HG02970 (cell line): Measurements from ENCODE around the gene TNN.

Source experiments
- ATAC-seq: cut with Tn5 transposase; IDR thresholded peaks from one replicate; pipeline ENCODE4 v1.9.1; 2021; ENCODE audit warnings: mild to moderate bottlenecking, moderate library complexity, moderate number of reproducible peaks; ENCODE audit not compliant: unreplicated experiment, low FRiP score

The TNN gene

DNA sequence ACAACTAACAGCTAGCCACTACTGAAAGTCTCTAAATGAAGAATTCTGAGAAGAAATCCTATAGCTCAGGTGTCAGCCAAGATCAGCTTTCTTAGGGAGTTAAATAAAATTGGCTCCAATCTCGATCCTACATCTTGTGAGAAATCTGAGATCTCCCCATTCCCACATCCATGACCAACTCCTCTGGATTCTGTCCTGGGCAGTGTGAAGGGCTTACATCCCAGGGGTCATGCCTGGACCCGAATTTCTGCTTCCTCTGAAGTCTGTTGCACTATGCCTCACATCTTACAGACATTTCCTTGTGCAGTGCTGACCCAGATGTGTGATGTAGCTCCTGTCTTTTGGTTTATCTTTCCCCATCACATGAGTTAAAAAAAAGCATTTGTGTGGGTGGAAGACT lies 4.8 kb upstream of the TNN start:
- no peak for ATAC-seq

DNA sequence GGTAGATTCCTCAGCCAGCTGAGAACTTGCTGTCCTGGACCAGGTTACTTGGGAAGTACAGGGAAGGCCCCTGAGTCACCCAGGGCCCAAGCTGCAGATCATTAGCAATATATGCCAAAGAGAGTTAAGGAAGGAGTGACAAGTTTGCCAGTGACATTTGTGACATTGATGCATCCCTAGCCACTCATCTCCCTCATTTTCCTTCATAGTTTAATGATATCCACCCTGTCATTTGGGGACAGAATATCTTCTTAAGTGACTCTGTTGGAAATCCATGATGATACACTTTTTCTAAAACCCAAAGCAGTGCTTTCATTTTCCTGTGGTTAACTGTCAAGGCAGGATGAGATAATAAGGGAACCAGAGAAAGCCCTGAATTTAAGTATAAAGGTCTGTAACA lies 3.2 kb downstream of the TNN start:
- no peak for ATAC-seq

DNA sequence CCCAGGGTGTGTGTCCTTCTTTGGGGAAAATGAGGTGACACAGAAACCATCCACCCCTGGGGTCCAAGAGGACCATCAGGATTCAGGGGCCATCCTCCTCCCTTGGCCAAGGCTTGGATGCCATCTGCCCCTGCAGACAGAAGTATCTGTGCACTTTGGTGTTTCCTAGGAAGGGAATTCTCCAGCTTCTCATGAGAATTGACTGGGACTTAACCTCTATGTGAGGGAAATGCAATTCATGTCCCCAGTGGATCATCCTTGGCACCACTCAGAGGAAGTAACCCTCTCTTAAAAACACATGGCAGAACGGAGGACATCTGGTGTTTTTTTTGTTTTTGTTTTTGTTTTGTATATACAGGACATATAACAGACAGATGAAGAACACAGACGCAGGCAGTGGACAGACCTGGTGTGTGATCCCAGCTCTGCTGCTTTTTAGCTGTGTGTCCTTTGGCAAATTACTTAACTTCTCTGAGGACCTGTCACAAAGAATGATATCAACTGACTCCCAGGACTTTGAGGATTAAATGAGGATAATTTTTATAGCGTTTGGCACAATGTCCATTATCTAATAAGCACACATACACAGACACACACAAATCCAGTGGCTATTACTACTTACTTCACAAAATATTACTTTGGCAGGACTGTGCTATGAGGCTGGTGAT lies 3.8 kb downstream of the TNN start:
- no peak for ATAC-seq

DNA sequence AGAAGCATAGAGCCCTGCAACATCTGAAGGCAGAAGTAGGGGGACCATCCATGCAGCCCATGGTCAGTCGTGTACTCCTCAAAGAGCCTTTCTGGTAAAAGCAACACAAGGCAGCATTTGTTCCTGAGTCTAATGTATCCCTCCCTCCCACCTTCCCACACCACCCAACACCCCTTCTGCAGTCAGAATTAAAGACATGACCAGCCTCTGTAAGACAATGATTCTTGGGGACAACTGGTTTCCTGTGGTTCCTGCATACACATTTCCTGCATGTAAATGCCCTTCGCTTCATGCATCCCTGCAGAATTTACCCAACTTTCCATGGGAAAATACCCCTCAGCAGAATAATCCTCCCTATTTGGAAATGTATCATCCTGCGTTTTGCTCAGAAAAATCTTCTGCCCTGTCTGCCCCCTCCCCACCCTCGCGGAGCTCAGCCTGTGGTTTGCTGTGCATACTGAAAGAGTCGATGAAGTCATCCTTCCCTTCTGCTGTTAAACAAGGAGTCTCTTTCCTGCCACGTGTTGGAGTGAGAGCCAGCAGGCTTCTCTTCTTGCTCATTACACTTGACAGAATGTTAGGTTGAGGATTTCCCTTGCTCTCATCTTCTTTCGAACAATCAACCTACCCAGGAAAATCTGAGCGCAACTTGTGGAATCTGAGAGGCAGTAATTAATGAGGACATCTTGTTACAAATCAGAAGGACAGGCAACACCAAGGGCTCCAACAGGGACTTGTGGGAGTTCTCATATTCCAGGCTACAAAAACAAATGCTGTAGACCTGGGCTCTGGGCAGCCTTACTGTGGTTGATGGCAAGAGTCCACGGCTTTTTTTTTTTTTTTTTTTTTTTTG lies 4.7 kb downstream of the TNN start:
- ATAC-seq, result no peak

DNA sequence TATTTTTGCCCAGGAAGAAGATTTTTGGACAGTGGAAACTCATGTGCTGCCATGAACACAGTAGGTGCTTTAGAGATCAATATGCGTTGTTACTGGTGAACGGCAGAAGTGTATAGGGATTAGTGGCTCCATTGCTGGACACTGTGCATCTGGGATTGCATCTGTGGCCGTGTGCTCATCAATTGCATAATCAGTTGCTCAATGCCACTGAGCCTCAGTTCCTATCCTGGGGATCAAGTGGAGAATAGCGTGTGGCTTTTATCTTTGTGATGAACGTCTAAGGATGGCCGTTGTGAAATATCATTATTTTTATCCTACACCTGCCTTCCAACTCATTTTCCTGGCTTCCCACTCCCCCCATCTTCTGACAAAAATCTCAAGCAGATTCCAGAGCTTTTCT lies 5.4 kb downstream of the TNN start:
- ATAC-seq, result no peak

DNA sequence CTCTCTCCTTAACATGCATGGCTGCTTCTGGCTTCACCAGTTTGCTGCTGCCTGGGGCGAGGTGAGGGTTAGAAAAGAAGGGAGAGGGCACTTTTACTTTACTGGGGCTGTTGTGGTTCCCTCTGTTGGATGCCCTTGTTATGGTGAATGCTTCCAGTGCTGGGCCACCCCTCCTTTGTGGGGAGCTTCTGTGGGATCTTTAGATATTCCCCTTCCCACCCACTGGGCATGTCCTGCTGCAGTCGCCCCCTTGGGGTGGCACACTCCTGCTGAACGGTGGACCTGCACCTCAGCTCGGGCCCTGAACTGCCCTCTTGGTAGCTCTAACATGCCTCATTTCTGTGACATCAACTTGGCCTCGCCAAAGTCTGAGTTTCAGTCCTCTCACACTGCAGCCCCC lies 6.0 kb downstream of the TNN start:
- ATAC-seq, result no peak

DNA sequence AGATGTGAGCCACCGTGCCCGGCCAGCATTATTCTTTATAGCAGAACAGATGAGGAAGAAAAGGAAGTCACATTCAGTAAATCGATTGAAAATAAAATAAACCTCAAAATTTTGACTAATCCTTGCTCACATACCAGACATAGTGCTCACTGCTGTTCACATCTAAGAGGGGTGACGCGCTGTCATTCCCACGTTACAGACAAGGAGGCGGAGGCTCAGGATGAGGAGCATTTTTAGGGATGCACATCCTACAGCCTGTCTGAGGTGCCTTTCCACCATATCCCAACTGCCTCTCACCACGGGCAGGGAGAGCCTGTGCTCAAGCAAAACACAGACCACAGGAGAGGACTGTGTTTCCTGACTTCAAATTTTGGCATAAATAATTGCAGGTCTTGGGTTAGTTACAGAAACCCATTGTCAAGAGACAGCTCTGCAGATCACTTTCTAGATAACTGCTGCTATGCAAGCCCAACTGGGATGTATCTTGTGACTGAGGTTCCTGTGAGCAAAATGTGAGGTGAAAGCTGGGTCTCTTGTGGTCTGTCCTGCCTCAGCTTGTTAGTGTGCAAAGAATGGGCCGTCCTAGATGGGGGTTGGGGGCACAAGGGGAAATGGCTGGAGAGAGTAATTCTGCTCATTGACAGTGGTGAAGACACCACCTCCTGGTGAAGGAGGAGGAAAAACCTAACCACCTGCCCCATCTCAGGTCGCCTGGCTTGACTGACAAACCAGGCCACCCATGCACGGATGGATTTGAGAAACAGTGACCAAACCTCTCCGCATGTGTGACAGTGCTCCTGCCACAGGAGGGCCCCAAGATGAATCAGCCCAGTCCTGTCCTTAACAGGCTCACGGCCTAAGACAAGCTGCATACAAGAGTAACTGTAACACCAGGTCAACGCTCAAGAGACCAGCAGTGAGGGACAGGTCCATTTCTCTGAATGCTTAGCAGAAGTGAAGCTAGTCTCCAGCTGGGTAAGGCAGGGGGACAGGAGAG lies 8.2 kb downstream of the TNN start:
- no peak for ATAC-seq

DNA sequence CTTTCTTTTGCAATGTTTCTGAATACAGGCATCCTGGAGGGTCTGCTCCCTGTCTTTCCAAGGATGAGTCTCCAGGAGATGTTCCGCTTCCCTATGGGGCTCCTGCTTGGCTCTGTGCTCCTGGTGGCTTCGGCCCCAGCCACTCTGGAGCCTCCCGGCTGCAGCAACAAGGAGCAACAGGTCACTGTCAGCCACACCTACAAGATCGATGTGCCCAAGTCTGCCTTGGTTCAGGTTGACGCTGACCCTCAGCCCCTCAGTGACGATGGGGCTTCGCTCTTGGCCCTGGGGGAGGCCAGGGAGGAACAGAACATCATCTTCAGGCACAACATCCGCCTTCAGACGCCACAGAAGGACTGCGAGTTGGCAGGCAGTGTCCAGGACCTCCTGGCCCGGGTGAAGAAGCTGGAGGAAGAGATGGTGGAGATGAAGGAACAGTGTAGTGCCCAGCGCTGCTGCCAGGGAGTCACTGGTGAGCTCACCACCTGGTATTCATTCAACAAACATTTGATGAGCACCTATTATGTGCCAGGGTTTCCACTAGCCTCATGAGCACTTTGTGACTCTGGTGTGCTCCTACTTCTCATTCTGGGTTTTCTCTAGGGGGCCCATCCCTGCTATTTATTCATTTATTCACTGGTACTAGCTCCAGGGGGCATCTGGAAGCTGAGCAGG lies 9.9 kb downstream of the TNN start:
- no peak for ATAC-seq

DNA sequence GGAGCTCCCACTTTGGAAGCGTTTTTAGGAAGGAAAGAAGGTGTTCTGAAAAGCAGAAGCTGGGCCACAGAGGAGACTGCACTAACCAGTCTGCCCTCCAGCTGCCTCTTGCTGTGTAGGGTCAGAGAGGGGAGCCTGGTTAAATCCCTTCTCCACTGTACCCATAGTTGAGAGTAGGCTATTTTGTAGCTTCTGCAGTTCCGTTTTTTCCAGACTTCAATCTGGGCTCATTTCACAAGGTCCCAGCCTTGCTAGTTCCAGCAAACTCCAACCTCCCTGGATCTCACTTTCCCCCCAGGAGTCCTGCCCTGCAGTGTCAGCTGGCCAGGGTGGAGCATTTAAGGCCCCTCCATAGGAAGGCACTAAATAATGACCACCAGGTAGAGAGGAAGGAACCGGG lies 11.0 kb downstream of the TNN start:
- no peak for ATAC-seq

DNA sequence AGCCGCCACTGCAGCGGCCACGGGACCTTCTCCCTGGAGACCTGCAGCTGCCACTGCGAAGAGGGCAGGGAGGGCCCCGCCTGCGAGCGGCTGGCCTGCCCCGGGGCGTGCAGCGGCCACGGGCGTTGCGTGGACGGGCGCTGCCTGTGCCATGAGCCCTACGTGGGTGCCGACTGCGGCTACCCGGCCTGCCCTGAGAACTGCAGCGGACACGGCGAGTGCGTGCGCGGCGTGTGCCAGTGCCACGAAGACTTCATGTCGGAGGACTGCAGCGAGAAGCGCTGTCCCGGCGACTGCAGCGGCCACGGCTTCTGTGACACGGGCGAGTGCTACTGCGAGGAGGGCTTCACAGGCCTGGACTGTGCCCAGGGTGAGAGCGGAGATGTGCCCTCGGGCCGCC lies 11.7 kb downstream of the TNN start:
- ATAC-seq, result no peak

DNA sequence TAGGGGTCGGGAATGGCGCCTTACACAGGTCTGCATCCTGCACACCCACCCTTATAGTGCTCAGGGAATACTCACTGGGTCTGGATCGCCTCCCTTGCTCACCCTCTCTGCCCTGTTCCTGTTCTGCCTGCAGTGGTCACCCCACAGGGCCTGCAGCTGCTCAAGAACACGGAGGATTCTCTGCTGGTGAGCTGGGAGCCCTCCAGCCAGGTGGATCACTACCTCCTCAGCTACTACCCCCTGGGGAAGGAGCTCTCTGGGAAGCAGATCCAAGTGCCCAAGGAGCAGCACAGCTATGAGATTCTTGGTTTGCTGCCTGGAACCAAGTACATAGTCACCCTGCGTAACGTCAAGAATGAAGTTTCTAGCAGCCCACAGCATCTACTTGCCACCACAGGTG lies 12.4 kb downstream of the TNN start:
- ATAC-seq, result no peak

DNA sequence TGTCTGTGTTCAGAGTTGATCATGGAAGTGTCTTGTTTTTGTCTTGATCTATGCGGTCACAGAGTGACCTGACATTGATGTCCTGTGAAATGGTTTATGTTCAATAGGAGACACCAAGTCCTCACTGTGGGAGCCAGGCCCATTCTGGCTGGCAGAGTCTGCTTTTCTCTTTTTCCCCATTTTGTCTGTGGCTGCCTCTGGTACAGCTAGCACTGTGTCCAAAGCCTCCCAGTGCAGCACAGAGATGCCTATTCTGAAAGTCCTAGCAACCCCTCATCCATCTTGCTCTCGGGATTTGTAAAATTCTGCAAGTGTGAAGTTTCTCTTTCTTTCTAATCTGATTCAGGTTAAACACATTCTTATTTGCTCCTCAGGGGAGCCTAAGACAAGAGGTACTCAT lies 14.3 kb downstream of the TNN start:
- no peak for ATAC-seq

DNA sequence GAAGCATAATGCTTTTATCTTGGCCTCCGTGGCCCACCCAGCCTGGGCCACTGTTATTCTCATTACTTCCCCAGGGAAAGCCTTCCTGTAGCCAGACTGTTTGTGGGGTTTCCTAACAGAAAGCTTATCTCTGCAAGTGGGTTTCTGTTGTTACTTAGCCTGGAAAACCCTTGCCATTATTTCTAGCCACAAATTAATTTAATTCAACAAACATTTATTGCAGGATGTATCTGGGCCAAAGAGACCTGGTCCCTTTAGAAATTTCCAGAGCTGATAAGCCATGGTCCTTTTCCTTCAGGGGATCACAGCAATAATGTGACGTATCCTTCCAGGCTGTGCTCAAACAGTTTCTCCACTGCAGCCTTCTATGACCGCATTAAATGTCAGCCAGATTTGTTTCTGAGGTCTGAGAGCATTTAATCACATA lies 20.9 kb downstream of the TNN start:
- ATAC-seq, result no peak

DNA sequence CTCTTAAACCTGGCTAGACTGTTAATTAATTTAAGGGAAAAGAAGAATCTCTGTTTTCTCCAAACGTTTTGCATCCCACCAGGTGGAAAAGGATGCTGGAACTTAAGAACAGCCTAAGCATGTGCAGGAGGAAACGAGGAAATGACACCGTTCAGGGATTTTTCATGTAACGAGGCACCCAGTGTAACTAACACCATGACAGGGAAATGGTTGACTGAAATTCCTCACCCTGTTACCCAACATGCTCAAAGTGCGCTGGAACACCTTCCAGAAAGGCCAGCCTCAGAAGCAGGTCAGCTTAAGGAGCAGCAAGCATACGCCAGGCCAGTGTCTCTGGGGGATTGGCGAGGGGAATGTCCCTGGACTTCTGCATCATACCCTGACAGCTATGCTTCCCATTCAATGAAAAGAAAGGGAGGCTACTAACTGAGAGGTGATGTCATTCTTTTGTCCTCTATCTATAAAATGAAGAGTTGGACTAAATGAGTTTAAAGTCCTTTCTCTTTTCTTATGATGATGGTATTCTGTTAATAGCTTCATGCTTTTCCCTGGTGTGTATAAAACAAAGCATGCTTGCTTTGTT lies 21.6 kb downstream of the TNN start:
- no peak for ATAC-seq

DNA sequence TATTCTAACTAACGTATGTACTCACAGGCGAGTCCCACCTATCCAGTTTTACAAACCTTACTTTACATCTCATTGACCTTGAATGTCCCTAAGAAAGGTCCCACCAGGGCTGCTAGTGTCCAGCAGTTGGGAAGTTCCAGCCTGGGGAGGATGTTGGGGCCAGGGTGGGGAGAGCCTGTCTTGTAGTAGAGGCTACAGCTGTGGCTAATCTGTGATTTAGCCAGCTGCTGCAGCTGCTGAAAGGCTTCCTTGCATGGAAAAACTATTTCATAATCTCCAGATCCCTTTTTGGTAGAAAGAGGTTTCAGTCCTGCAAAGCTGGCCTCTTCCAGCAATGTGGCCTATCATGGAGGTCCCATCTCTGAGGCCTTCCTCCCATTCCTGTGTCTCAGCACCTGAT lies 23.1 kb downstream of the TNN start:
- ATAC-seq, result no peak

DNA sequence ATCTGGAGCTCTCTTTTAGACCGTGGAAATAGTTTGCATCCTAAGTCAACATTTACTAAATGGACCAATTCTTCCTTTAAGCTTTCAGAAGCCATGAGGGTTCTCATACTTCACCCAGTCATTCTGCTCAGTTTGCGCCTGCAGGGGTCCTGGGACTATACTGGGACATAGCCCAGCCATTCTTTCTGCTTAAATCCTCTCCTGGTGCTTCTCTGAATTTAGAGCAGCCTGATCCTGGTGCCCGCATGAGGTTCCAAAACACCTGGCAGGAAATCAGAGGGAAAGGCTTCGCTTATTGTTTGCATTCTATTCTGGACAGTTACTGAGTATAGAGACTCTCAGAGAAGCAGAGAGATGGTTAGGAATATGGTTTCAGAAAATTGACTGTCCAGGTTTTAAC lies 27.0 kb downstream of the TNN start:
- ATAC-seq, result no peak

DNA sequence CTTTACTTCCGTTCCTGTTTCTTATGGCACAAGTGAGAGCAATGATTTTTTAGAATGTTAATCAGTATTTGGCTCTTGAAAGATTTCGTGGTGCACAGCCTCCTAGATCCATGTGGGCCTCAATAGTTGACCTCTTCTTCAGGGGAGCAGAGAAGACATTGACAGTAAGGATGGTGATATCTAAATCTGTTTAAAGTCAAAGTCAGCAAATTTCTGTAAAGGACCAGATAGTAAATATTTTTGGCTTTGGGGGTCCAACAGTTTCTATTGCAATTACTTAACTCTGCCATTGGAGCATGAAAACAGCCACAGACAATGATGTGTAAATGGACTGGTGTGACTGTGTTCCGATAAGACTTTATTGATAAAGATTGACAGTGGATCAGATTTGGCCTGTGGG lies 27.4 kb downstream of the TNN start:
- ATAC-seq, result no peak

DNA sequence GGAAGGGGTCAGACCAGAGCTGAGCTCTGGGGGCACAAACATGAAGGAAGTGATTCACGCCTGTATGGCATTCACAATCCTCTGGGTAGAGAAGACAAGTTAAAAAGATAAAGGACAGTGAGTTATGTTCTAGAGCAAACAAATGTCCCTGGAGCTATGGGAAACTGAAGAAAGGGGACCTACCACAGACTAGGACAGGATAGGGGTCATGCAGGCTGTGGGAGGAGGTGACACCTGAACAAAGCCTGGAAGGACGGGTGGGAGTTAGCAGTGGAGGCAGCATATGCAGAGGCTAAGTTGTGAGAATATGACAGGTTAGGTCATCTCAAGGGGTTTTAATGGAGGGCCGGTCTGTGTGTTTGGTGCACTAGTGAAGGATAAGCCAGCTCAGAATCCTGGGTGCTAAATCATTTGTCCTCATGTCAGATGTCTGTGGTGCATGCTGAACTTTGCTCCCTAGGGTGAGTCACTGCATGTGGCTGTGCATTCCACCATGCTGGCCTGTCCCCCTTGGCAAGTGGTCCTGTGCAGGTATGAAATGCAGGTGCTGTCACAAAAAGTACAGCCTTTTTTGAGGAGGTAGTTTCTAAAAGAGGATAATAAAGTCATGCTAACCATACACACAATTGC lies 28.5 kb downstream of the TNN start:
- ATAC-seq, result no peak

DNA sequence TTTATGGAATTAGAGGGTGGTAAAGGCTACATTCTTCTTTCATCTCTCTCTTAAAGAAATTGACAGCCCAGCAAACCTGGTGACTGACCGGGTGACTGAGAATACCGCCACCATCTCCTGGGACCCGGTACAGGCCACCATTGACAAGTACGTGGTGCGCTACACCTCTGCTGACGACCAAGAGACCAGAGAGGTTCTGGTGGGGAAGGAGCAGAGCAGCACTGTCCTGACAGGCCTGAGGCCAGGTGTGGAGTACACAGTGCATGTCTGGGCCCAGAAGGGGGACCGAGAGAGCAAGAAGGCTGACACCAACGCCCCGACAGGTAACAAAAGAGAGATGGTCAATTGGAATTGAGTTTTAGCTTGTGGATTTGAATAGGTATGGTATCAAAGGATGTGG lies 29.7 kb downstream of the TNN start:
- no peak for ATAC-seq

DNA sequence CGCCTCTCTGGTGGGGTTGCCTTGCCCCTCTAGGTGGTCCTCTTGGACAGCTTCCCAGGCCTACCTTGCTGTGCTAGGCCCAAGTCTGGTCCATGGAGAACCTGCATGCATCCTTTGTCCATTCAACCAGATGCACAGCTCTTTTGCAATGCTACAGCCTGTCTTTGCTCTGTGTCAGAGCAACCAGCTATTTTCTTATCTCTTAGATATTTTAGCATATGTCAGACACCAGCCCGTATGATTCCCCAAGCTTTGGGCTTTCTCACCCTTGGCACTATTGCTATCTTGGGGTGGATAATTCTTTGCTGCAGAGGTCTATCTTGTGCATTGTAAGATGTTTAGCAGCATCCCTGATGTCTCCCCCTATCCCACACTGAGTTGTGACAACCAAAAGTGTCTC lies 32.3 kb downstream of the TNN start:
- no peak for ATAC-seq
